Effector memory CD4-positive, alpha-beta T cell (primary cell): Measurements from ENCODE around the gene TXNDC17.

ENCODE experiments used
- DNase-seq, 3 donors: peaks; one replicate each; pipeline ENCODE4 v3.0.0-alpha.2; 2020
- H3K27ac ChIP-seq: 2 replicates; pipeline ENCODE4 v1.7.0; 2013; ENCODE audit warnings: mild to moderate bottlenecking, low read length, moderate library complexity; ENCODE audit not compliant: insufficient read depth, poor library complexity, severe bottlenecking
- H3K27me3 ChIP-seq: replicated peaks from 2 replicates; pipeline ENCODE4 v1.7.0; 2013; ENCODE audit warnings: mild to moderate bottlenecking, low read length; ENCODE audit not compliant: insufficient read depth, control insufficient read depth, poor library complexity, severe bottlenecking
- H3K36me3 ChIP-seq: 2 replicates; pipeline ENCODE4 v1.7.0; 2013; ENCODE audit warnings: mild to moderate bottlenecking, low read length, moderate library complexity; ENCODE audit not compliant: control insufficient read depth, insufficient read depth
- H3K4me1 ChIP-seq: 2 replicates; pipeline ENCODE4 v1.7.0; 2013; ENCODE audit warnings: low read length, mild to moderate bottlenecking; ENCODE audit not compliant: control insufficient read depth, insufficient read depth, poor library complexity, severe bottlenecking
- H3K4me3 ChIP-seq: 2 replicates; pipeline ENCODE4 v1.7.0; 2013; ENCODE audit warnings: low read length, low read depth, mild to moderate bottlenecking; ENCODE audit not compliant: insufficient read depth, poor library complexity, severe bottlenecking
- H3K9me3 ChIP-seq: 2 replicates; pipeline ENCODE4 v1.7.0; 2013; ENCODE audit warnings: mild to moderate bottlenecking, low read length, moderate library complexity; ENCODE audit not compliant: control insufficient read depth

TXNDC17 gene

DNA sequence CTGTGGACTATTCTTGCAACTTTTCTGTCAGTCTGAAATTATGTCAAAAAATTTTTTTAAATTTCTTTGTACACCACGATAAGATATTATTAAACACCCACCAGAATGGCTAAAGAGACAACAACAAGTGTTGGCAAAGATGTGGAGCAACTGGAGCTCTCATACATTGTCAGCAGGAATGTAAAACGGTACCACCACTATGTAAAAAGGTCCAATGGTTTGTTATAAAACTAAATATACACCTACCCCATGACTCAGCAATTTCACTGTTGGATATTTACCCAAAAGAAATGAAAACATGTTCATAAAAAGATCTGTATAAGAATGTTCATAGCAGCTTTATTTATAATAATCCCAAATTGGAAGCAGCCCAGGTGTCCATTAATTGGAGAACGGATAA lies 7.6 kb upstream of the TXNDC17 start:
- H3K9me3 ChIP-seq, result no peaks in the 10 kb centered on the region
- no peak overlapping the region for H3K27ac ChIP-seq
- no peak for DNase-seq
- H3K36me3 ChIP-seq, result peaks cover 21% of the 10 kb centered on the region
- no peak overlapping the region for H3K4me3 ChIP-seq
- H3K4me1 ChIP-seq, result peaks cover under 1% of the 10 kb centered on the region
- no peaks in the 10 kb centered on the region for H3K27me3 ChIP-seq

DNA sequence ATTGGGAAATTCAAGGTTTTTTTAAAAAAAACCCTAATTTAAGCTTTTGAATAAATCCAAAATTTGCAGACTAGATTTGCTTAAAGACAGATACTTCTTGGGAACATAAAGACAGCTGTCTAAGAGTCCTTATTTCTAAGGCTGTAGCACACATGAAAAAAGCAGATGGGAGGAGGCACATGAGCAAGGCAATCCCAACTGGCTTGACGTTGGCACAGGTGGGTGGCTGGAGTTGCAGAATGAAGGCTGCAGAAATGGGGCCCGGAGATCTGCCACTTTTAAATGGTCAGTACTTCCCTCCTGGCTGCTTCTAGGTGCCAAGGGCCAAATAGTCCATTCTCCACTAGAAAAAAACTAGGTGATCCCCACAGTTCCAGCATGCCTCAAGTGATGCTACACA lies 4.8 kb upstream of the TXNDC17 start:
- Histone ChIP-seq H3K27ac (no peak overlapping the region), H3K4me1 (peaks cover 20% of the 10 kb centered on the region), H3K9me3 (no peaks in the 10 kb centered on the region), H3K4me3 (no peak overlapping the region), H3K27me3 (no peaks in the 10 kb centered on the region), H3K36me3 (peaks cover 17% of the 10 kb centered on the region)
- DNase-seq, result no peak

DNA sequence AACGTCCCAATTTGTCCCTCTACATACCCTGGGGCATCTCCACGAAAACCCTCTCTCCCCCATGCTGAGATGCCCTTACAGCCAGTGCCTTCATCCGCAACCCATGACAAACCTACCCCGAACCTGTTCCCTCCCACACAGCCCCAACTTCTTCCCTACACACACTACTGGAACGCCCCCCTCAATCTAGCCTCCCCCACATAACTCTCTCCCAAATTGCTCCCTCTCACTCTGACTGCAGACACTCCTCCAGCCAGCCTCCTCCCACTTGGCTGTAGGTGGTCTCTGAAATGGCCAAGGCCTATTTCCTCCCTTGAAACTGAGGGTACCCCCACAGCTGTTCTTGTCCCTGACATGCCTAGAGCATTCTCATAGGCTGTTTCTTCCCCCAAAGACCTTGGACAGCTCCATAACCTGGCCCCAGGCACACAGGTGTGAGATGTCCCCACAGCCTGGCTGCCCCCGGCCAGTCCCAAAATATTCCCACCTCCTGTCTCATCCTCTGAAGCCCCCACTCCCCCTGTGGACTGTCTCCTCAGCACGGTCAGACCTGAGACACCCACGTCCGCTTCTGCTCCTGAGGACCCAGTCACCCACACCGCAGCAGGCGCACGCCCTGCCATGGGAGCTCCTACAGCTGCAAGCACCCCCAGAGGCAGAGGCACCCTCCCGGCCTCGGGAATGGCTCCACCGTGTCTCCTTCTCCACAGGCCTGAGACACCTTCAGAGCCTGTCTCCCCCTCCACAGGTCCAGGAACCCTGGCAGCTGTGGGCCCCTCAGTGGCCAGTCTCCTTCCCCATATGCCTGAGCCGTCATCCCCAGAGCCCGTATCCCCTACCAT lies 4.0 kb upstream of the TXNDC17 start:
- Histone ChIP-seq H3K4me1 (peaks cover 20% of the 10 kb centered on the region), H3K4me3 (no peak overlapping the region), H3K36me3 (peaks cover 13% of the 10 kb centered on the region), H3K27me3 (no peaks in the 10 kb centered on the region), H3K9me3 (no peaks in the 10 kb centered on the region), H3K27ac (no peak overlapping the region)
- no peak for DNase-seq

DNA sequence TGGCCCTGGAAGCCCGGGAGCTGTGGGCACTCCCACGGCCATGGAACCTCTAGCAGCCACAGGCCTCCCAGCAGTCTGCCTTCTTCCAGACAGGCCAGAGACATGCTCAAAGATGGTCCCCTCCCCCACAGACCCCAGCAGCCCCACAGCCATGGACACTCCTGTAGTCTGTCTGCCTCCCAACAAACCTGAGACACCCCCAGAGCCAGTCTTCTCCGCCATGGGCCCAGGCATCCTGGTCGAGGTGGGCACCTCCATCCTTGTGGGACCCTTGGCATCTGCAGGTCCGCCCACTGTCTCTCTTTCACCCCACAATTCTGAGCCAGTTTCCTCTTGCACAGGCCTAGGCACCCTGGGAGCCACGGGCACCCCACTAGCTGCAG lies 3.4 kb upstream of the TXNDC17 start:
- Histone ChIP-seq H3K4me1 (peaks cover 23% of the 10 kb centered on the region), H3K4me3 (no peak overlapping the region), H3K27me3 (no peaks in the 10 kb centered on the region), H3K27ac (no peak overlapping the region), H3K9me3 (no peaks in the 10 kb centered on the region), H3K36me3 (peaks cover 12% of the 10 kb centered on the region)
- no peak for DNase-seq

DNA sequence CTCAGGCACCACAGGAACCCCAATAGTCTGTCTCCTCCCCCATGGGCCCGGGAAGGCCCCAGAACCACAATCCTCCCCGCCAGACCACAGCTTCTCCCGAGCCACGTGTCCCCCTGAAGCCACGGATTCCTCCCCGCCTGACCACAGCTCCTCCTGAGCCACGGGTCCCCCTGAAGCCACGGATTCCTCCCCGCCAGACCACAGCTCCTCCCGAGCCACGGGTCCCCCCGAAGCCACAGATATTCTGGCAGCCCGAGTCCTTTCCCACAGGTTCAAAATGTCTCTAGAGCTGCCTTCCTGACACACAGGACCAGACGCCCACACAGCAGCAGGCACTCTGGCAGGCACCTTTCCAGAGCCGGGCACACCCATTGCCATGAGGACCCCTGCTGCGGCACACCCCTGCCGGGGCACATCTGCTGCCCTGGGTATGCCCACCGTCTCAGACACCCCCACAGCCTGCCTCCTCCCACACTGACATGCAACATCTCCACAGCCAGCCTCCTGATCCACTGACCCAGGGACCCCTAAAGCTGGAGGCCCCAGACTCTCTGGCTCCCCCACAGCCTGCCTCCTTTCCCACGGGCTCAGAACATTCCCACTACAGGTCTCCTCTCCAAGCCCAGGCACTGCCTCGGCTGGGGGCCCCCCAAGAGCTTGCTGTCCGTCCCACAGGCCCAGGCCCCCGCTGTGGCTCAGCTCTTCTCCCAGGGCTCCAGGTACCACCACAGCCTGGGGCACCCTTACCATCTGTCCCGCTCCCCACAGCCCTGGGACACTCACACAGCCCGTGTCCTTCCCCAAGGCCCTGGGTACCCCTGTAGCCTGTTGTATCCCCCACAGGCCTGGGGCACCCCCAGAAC lies 2.6 kb upstream of the TXNDC17 start:
- DNase-seq, result no peak
- Histone ChIP-seq H3K36me3 (peaks cover 4% of the 10 kb centered on the region), H3K27ac (no peak overlapping the region), H3K4me3 (no peak overlapping the region), H3K27me3 (no peaks in the 10 kb centered on the region), H3K4me1 (peaks cover 23% of the 10 kb centered on the region), H3K9me3 (no peaks in the 10 kb centered on the region)

DNA sequence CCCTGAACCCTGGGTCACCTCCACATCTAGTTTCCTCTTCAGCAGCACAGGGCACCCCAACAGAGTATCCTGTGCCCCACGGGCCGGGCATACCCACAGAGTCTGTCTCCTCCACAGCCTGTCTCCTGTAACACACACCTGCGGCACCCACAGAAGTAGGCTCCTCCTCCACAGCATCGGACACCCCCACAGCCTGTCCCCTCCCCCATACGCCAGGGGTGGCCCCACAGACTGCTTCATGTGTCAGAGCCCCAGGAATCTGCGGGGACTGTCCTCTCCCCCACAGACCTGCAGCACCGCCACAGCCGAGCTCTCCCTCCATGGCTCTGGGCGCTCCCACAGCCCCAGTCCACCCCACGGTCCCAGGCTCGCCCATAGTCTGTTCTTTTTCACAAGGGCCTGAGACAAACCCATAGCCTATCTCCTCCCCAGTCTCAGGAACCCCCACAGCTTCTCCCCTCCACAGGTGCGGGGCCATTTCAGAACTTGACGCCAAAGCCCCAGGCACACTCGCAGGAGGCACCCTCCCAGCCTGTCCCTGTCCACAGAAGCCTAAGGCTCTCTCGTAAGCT lies 1.8 kb upstream of the TXNDC17 start:
- no peak for DNase-seq
- no peaks in the 10 kb centered on the region for H3K9me3 ChIP-seq
- no peak overlapping the region for H3K27ac ChIP-seq
- no peaks in the 10 kb centered on the region for H3K27me3 ChIP-seq
- peaks cover 8% of the 10 kb centered on the region for H3K36me3 ChIP-seq
- peak overlapping the region; percentile 81 for H3K4me3 ChIP-seq
- peaks cover 23% of the 10 kb centered on the region for H3K4me1 ChIP-seq

DNA sequence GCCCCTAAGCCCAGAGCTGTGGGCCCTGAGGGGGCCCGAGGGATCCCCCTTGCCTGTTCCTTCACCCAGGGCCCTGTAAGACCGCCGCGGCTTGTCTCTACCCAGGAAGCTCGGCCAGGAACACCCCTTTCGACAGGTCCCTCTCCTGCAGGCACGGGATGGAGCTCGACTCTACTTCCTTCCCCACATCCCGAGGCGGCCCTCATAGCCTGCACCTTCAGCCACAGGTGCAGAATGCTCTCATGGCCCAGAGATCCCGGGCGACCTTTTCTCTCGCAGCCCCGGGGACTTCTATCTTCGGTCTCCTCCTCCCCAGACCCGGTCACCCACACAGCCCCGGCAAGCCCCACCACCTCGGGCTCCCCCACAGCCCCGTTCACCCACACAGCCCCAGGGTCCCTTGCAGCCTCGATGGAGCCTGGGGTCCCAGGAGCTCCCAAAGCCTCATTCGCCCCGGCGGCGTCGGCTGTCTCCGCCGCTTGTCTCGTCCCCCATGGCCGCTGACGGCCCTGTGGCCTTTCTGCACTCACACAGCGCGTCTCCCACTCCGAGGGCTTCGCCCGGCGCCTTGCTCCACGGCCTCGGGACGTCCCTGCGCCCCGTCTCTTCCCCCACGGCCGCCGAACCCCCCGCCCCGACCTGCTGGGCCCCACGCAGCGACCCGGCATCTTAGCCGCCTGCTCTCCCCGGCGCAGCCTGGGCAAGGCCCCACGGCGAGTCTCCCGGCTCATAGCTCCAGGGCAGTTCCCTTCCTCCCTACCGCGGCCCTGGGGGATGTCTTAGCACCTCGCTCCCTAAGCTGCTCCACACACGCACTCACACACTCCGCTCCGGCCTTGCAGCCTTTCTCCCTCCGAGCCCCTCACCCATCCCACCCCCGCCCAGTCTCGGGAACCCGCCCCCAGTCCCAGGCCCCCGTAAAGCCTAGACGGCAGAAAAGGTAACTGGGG lies 999 bp upstream of the TXNDC17 start:
- H3K27me3 ChIP-seq, result no peaks in the 10 kb centered on the region
- no peak for DNase-seq
- peaks cover 23% of the 10 kb centered on the region for H3K4me1 ChIP-seq
- peak overlapping the region; percentile 81 for H3K4me3 ChIP-seq
- H3K36me3 ChIP-seq, result peaks cover 14% of the 10 kb centered on the region
- no peaks in the 10 kb centered on the region for H3K9me3 ChIP-seq
- peak overlapping the region; percentile 82 for H3K27ac ChIP-seq

DNA sequence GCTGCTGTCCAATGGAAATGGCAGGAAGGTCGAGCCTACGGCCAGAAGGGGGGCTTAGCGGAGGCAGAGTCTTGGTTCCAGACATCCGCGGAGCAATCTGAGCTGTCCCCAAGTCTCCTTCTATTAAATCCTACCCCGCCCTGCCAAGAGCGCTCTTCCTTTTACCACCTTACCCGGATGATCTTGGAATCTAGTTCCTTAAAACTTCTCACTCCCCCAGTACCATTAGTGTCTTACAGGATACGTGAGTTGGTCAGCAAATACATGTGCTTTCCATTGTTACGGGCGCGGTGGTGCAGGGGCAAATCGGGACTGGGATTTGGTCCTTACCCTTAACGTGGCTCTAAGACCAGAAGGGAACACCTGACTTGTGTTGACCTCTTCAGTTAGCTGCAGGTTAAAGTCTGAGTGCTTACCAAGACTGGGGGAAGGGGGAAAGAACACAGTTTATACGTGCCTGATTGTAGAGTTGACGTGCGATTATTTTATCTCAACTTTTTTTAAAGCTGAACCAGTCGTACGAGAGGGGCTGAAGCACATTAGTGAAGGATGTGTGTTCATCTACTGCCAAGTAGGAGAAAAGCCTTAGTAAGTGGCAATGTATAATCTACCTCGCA lies 495 bp downstream of the TXNDC17 start:
- DNase-seq, result no peak
- Histone ChIP-seq H3K27me3 (no peaks in the 10 kb centered on the region), H3K4me1 (peaks cover 23% of the 10 kb centered on the region), H3K4me3 (peak overlapping the region; percentile 81), H3K9me3 (no peaks in the 10 kb centered on the region), H3K36me3 (peaks cover 14% of the 10 kb centered on the region), H3K27ac (peak overlapping the region; percentile 82)

DNA sequence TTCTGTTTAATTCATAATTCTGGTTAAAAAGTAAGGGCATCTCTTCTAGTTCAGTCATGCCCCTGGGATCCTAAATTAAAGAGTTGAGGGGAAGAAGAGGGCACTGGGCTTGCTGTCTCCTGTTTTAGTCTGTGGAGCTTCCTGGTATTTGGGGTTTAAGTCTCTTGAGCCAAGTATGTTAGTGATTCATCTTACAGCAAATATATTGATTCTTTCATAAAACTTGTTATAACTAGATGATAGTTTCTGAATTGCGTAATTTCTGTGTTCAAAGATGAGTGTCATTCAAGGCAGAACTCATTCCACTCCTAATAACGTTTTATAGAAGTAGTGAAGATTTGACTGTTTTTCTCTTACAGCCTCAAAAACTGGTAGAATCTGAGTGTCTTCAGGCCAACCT lies 1.7 kb downstream of the TXNDC17 start:
- DNase-seq, result no peak
- H3K36me3 ChIP-seq, result peaks cover 14% of the 10 kb centered on the region
- H3K9me3 ChIP-seq, result no peaks in the 10 kb centered on the region
- no peak overlapping the region for H3K27ac ChIP-seq
- no peaks in the 10 kb centered on the region for H3K27me3 ChIP-seq
- H3K4me1 ChIP-seq, result peaks cover 23% of the 10 kb centered on the region
- H3K4me3 ChIP-seq, result no peak overlapping the region
